Erythroblast (primary cell): ENCODE measurements around the gene AFG1L.

Source experiments
- GATA1 ChIP-seq: IDR thresholded peaks from 2 replicates; pipeline ENCODE4 v1.6.1; 2011; ENCODE audit warnings: low read depth, mild to moderate bottlenecking, control low read depth, low read length, moderate library complexity
- POLR2A ChIP-seq: IDR thresholded peaks from 2 replicates; pipeline ENCODE4 v1.6.1; 2011; ENCODE audit warnings: mild to moderate bottlenecking, low read length

- TF ChIP-seq POLR2A (no peak), GATA1 (no peak)
Measured at GRCh38 chr6:108253241-108253640, 41.6 kb upstream of the AFG1L start.
